IPS-NIHi7 (cell line): ENCODE results near the gene ZNF333.
"Not testable (repeated sequence)": the region's sequence is repeated elsewhere in the genome, so short reads cannot be mapped to it uniquely, and the experiment has no call there.

Experiments
- DNase-seq: peaks from one replicate; pipeline ENCODE4 v3.0.0; 2012; ENCODE audit warnings: mixed read lengths; ENCODE audit errors: extremely low spot score

The ZNF333 gene

GRCh38 chr19:14768001-14768400, 78.2 kb downstream of the ZNF333 start:
- no peak for DNase-seq

- DNase-seq: no peak
These were observed 79.4 kb downstream of the ZNF333 start for GRCh38 chr19:14769201-14769600.

GRCh38 chr19:14770136-14770535, 80.3 kb downstream of the ZNF333 start:
- DNase-seq: no peak

GRCh38 chr19:14770944-14771839, 81.3 kb downstream of the ZNF333 start:
- no peak for DNase-seq

- no peak for DNase-seq
These were observed 82.6 kb downstream of the ZNF333 start for GRCh38 chr19:14772467-14772866.

DNA sequence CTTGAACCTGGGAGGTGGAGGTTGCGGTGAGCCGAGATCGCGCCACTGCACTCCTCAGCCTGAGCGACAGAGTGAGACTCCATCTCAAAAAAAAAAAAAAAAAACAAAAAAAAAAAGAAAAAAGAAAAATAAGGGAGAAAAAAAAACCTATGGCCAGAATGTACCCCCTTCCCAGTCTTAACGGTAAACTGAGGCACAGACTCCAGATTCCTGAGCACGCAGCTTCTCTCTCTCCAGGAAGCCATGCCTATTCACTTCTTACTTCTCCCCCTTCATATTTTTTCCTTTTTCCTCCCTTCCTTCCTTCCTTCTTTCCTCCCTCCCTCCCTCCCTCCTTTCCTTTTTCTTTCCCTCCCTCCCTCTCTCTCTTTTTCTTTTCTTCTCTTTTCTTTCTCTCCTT, 83.1 kb downstream of the ZNF333 start:
- no peak for DNase-seq

- not testable (repeated sequence) for DNase-seq
These were observed 83.9 kb downstream of the ZNF333 start for GRCh38 chr19:14773722-14774121.

DNA sequence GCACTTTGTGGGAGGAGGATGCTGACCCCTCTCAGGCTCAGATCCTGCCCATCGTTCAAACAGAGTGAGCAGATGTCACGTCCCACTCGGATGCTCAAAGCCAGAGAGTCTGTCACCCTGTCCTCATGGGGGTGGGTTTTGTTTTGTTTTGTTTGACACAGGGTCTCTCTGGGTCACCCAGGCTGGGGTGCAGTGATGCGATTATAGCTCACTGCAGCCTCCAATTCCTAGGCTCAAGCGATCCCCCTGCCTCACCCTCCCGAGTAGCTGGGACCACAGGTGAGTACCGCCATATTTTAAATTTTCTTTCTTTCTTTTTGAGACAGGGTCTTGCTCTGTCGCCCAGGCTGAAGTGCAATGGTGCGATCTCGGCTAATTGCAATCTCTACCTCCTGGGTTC, 84.5 kb downstream of the ZNF333 start:
- no peak for DNase-seq

DNA sequence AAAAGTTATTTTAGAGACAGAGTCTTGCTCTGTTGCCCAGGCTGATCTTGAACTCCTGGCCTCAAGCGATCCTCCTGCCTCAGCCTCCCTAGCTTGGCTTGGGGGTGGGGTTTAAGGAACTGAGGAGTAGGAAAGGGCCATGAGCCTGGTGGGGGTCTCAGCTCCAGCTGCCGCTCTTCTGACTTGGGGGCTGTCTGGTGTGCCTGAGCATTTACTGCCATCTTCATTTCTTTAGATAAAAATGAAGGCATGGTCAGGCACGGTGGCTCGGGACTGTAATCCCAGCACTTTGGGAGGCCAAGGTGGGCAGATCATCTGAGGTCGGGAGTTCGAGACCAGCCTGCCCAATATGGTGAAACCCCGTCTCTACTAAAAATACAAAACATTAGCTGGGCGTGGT, 85.5 kb downstream of the ZNF333 start:
- not testable (repeated sequence) for DNase-seq

DNA sequence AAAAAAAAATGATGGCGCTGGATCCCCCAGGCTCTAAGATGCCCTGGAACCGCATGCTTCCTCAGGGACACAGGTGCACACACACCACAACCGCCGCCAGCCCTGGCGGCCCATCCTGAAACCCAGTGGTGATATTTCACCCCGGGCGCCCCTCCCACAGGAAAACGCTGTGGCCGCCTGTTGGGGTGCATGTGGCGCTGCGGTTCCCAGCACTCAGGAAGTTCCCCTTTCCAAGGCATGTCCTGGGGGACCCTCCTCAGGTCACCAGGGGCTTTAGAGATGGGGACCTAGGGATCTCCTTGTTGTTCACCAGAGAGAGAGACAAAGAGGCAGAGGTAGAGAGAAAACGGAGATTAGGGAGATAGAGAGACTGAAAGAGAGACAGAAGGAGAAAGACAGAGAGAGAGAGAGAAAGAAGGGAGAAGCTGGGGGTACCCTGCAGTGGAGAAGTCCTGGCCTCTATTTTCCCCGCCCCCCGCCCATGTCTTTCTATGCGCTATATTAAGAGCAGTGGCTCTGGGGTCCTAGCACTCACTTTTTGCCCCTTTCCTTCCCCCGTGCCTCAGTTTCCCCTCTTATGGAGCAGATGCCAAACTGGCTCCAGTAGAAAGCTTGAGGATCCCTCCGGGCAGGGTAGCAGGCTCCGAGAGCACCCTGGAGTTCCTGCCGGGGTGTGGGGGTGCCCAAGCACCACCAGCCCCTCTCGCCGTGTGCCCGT, 86.2 kb downstream of the ZNF333 start:
- no peak for DNase-seq

DNA sequence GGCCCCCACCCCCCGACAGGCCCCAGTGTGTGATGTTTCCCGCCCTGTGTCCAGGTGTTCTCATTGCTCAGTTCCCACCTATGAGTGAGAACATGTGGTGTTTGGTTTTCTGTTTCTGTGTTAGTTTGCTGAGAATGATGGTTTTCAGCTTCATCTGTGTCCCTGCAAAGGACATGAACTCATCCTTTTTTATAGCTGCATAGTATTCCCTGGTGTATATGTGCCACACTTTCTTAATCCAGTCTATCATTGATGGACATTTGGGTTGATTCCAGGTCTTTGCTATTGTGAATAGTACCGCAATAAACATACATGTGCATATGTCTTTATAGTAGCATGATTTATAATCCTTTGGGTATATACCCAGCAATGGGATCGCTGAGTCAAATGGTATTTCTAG, 87.8 kb downstream of the ZNF333 start:
- not testable (repeated sequence) for DNase-seq

GRCh38 chr19:14778110-14778845, 88.4 kb downstream of the ZNF333 start, which contains the start of gene ADGRE2:
TSS of gene ADGRE2 (minus strand) at chr19:14778560. CDS start at chr19:14776756, 1,804 bp downstream.
- DNase-seq: not testable (repeated sequence)

DNA sequence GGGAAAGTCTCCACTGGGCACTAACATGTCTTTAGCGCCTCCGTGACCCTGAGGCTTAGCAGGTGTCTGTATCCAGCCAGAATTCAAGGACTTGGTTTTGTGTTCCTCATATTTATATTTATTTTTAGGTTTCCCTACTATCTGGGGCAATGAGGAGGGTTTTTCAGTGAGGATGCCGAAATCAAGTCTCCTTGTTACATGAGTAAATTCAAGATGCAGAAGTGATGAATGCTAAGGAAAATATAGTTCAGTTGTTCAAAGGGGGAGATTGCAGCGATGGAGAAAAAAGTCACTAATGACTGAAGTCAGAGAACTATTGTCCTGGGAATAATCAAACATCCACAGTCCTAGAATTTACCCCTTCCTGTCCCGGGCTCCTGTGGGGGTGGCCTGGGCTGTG, 89.3 kb downstream of the ZNF333 start:
- DNase-seq: no peak

DNA sequence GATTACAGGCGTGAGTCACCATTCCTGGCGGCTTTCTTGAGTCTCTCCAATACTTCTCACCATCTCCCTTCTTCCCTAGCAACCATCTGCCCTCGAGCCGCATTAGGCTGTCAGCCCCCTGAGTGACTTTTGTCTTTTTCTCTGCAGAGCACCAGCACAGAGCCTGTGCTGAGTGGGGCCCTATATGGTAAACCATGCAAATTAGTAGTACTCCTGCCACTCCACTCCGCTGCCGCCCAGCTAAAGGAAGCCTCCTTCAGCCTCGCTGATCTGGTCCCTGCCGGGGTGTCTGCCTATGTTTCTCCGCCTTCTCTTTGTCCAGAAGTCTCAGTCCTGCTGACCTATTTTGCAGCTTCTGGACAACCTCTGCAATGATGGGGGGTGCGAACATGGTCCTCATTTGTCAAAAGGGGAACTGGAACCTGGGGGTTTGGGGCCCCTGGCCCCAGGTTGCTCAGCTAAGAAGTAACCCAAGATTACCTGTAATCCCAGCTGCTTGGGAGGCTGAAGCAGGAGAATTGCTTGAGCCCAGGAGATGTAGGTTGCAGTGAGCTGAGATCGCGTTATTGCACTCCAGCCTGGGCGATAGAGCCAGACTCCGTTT, 90.9 kb downstream of the ZNF333 start:
- DNase-seq: not testable (repeated sequence)

- not testable (repeated sequence) for DNase-seq
These were observed 92.1 kb downstream of the ZNF333 start for GRCh38 chr19:14781713-14782536.

DNA sequence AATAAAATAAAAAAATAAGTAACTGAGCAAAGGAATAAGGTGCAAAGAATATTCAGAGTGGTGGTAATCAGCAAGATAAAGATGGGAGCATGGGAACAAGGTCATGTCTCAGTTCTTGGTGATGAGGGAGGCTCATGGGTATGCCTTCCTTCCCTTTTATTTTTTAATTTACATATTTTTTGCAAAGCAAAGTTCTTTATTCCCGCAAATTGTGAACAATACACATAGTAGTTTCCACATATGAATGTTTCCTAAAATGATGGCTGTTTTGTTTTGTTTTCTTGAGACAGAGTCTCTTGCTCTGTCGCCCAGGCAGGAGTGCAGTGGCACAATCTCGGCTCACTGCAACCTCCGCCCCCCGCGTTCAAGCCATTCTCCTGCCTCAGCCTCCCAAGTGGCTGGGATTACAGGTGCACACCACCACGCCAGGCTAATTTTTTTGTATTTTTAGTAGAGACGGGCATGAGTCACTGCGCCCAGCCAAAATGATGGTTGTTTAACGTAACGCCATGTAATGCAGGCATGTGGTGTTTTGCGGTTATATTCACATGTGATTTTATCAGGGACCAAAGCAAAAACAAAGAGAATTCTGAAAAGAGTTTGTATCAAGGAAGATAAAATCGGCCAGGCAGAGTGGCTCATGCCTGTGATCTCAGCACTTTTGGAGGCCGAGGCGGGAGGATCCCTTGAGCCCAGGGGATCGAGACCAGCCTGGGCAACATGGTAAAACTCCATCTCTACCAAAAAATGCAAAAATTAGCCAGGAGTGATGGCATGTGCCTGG, 93.0 kb downstream of the ZNF333 start:
- DNase-seq: no peak
